ENCODE results near the gene LRRC3. TPM values are rescaled to one million over a fixed set of nuclear protein-coding genes. Genes with fewer than 3 reads are reported as not detected.
A peak's percentile ranks its signal among the peaks of the same experiment; 100 is the strongest.

Gene LRRC3
- total and polyA plus RNA-seq, 4 donors = 3.0 to 14.2 (median 7.5) TPM

DNA sequence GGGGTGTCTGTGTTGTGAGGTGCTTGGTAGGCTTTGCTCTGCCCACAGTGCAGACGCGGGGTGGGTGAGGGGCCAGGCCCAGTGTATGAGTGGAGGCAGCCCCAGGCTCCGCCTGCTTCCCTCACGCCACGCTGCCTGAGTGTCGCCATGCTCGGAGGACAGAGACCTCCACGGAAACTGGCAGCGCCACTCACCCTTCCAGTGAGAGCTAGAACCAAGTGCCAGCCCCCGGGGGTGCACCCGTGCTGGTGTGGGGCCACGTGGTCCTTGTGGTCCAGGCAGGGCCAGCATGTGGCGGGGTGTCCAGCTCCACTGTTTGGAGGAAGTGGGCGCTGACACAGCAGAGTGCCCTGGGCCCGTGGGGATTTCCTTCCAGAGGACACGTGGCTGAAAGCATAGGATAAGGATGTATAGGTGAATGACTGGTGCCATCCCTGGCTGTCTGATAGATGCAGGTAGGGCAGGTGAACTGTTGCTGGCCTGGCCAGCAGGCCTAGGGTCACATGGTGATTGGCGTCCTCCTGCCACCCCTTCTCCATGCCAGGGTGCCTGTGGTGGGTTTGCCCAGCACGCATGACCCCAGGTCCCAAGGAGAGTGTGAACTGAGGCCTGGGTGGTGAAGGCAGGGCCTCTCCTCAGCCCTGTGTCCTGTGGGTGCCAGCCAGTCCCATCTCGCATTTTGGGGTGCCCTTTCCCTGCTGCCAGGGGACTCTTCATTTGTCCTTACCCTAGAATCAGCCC lies 3.8 kb downstream of the LRRC3 start:
- no peak for DNase-seq (ENCODE audit: low spot score)
- no peaks in the 10 kb centered on the region for H3K36me3 ChIP-seq (ENCODE audit: control insufficient read depth in 4 of 4, insufficient read depth in 3 of 4, low read depth in 1 of 4, low read length in 3 of 4)
- H3K4me1 ChIP-seq (ENCODE audit: control insufficient read depth in 4 of 4, insufficient read depth in 4 of 4, low read length in 3 of 4) = peaks cover 23 to 71% (median 46%) of the 10 kb centered on the region in 4 donors
- H3K27me3 ChIP-seq (ENCODE audit: control insufficient read depth in 4 of 4, insufficient read depth in 4 of 4, low read length in 3 of 4) = no peaks in the 10 kb centered on the region
- peak overlapping the region in 1 of 2 donors; percentile 9 for H3K9ac ChIP-seq (ENCODE audit: low read depth in 1 of 2, low read length in 2 of 2)
- no peaks in the 10 kb centered on the region for H3K9me3 ChIP-seq (ENCODE audit: control insufficient read depth in 4 of 4, low read length in 3 of 4)
- WGBS = 81% methylated on average over 19 of the region's 19 CpGs
- H3K27ac ChIP-seq (ENCODE audit: low read depth in 1 of 2, low read length in 2 of 2) = peak overlapping the region; percentile 73 to 94
- TF ChIP-seq, protein P1, sequence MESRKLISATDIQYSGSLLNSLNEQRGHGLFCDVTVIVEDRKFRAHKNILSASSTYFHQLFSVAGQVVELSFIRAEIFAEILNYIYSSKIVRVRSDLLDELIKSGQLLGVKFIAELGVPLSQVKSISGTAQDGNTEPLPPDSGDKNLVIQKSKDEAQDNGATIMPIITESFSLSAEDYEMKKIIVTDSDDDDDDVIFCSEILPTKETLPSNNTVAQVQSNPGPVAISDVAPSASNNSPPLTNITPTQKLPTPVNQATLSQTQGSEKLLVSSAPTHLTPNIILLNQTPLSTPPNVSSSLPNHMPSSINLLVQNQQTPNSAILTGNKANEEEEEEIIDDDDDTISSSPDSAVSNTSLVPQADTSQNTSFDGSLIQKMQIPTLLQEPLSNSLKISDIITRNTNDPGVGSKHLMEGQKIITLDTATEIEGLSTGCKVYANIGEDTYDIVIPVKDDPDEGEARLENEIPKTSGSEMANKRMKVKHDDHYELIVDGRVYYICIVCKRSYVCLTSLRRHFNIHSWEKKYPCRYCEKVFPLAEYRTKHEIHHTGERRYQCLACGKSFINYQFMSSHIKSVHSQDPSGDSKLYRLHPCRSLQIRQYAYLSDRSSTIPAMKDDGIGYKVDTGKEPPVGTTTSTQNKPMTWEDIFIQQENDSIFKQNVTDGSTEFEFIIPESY (IDR thresholded peaks at IDR 0.05) = no peak
- TF ChIP-seq FOXA2 (IDR thresholded peaks at IDR 0.05) (no peak), GABPA (IDR thresholded peaks at IDR 0.05 in 1 of 2, conservative IDR thresholded peaks at IDR 0.05 in 1 of 2) (no peak), FOXA1 (IDR thresholded peaks at IDR 0.05) (no peak), NR2F2 (IDR thresholded peaks at IDR 0.05) (no peak), YY1 (IDR thresholded peaks at IDR 0.05) (no peak), TAF1 (conservative IDR thresholded peaks at IDR 0.05) (no peak), RXRA (IDR thresholded peaks at IDR 0.05) (no peak), SP1 (IDR thresholded peaks at IDR 0.05) (no peak), HNF4G (IDR thresholded peaks at IDR 0.05) (no peak), HNF4A (conservative IDR thresholded peaks at IDR 0.05) (no peak)
- TF ChIP-seq, protein P2, sequence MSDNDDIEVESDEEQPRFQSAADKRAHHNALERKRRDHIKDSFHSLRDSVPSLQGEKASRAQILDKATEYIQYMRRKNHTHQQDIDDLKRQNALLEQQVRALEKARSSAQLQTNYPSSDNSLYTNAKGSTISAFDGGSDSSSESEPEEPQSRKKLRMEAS (IDR thresholded peaks at IDR 0.05) = no peak
- TF ChIP-seq, protein P3, sequence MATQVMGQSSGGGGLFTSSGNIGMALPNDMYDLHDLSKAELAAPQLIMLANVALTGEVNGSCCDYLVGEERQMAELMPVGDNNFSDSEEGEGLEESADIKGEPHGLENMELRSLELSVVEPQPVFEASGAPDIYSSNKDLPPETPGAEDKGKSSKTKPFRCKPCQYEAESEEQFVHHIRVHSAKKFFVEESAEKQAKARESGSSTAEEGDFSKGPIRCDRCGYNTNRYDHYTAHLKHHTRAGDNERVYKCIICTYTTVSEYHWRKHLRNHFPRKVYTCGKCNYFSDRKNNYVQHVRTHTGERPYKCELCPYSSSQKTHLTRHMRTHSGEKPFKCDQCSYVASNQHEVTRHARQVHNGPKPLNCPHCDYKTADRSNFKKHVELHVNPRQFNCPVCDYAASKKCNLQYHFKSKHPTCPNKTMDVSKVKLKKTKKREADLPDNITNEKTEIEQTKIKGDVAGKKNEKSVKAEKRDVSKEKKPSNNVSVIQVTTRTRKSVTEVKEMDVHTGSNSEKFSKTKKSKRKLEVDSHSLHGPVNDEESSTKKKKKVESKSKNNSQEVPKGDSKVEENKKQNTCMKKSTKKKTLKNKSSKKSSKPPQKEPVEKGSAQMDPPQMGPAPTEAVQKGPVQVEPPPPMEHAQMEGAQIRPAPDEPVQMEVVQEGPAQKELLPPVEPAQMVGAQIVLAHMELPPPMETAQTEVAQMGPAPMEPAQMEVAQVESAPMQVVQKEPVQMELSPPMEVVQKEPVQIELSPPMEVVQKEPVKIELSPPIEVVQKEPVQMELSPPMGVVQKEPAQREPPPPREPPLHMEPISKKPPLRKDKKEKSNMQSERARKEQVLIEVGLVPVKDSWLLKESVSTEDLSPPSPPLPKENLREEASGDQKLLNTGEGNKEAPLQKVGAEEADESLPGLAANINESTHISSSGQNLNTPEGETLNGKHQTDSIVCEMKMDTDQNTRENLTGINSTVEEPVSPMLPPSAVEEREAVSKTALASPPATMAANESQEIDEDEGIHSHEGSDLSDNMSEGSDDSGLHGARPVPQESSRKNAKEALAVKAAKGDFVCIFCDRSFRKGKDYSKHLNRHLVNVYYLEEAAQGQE (IDR thresholded peaks at IDR 0.05) = no peak
- TF ChIP-seq, protein P4, sequence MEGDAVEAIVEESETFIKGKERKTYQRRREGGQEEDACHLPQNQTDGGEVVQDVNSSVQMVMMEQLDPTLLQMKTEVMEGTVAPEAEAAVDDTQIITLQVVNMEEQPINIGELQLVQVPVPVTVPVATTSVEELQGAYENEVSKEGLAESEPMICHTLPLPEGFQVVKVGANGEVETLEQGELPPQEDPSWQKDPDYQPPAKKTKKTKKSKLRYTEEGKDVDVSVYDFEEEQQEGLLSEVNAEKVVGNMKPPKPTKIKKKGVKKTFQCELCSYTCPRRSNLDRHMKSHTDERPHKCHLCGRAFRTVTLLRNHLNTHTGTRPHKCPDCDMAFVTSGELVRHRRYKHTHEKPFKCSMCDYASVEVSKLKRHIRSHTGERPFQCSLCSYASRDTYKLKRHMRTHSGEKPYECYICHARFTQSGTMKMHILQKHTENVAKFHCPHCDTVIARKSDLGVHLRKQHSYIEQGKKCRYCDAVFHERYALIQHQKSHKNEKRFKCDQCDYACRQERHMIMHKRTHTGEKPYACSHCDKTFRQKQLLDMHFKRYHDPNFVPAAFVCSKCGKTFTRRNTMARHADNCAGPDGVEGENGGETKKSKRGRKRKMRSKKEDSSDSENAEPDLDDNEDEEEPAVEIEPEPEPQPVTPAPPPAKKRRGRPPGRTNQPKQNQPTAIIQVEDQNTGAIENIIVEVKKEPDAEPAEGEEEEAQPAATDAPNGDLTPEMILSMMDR (IDR thresholded peaks at IDR 0.05; ENCODE audit: low read depth, low read length, missing input control) = no peak
- no peak overlapping the region for H3K4me3 ChIP-seq (ENCODE audit: low read depth in 1 of 3, low read length in 3 of 3)
